H1 (cell line): ENCODE measurements around the gene NDC1. TPM values are rescaled to one million over a fixed set of nuclear protein-coding genes. Genes with fewer than 3 reads are reported as not detected.

Experiments
- CHD7 ChIP-seq: fragments of 300-600 bp; sonication (generic); IDR thresholded peaks from 2 replicates; pipeline ENCODE4 v1.7.1; 2012; ENCODE audit warnings: low read length, moderate library complexity, mild to moderate bottlenecking, inconsistent platforms; ENCODE audit not compliant: insufficient replicate concordance
- GTF2F1 ChIP-seq: IDR thresholded peaks from 2 replicates; pipeline ENCODE4 v1.6.1; 2012; ENCODE audit warnings: low read depth, low read length, improper control_type of control experiment, borderline replicate concordance
- HDAC2 ChIP-seq, 2 experiments: fragments of 300-600 bp in 1 of 2; sonication (generic) in 1 of 2; IDR thresholded peaks; 2 replicates each; pipeline ENCODE4 v1.6.1; 2011 to 2012; ENCODE audit warnings: low read depth in 2 of 2, low read length in 2 of 2, mild to moderate bottlenecking in 2 of 2, moderate library complexity in 2 of 2, borderline replicate concordance in 1 of 2, inconsistent platforms in 1 of 2
- MAFK ChIP-seq: IDR thresholded peaks from 2 replicates; pipeline ENCODE4 v1.6.1; 2012; ENCODE audit warnings: low read depth, mild to moderate bottlenecking, improper control_type of control experiment, low read length
- SIRT6 ChIP-seq: IDR thresholded peaks from one replicate; pipeline ENCODE4 v1.7.1; 2012; ENCODE audit warnings: low read length, inconsistent platforms
- TEAD4 ChIP-seq: IDR thresholded peaks from 2 replicates; pipeline ENCODE4 v1.6.1; 2012; ENCODE audit warnings: low read depth, low read length, inconsistent platforms, mixed read lengths
- polyA plus RNA-seq, 7 experiments: library from polyadenylated mRNA; depleted of rRNA in 3 of 7; stranded (reverse) in 5 of 7; unstranded in 2 of 7; fragments of >200 nt in 5 of 7; fragments of 200-250 nt in 2 of 7; gene quantifications; 1 replicate in 5 of 7; 2 replicates in 1 of 7; 4 replicates in 1 of 7; pipeline versions ENCODE4 v1.2.1 to v1.2.3, GENCODE V29; 2011 to 2013; ENCODE audit warnings: missing spikeins in 2 of 7, mixed read lengths in 2 of 7
- total RNA-seq: library from RNA; stranded (reverse); fragmentation: NEBNext Ultra II Directional; extraction: Animal tissue kit (Norgen Biotek cat#: 25700); gene quantifications from 2 replicates; pipeline ENCODE4 v1.2.1, GENCODE V29; 2021

Gene NDC1
- total and polyA plus RNA-seq, 2 of the 8 experiments (the other 6 are each of a cell fraction or from before 2014, with no cell fraction given): 62.9 to 66.1 TPM

GRCh38 chr1:53821380-53821779, 16.7 kb downstream of the NDC1 start (continued):
- TF ChIP-seq CHD7: no peak
- TF ChIP-seq SIRT6: no peak
- TF ChIP-seq MAFK: no peak
- no peak for TF ChIP-seq TEAD4
- TF ChIP-seq HDAC2 (IDR thresholded peaks at IDR 0.05; ENCODE audit: borderline replicate concordance in 1 of 2, low read depth in 2 of 2, low read length in 2 of 2): no peak
- TF ChIP-seq GTF2F1: no peak
- TF ChIP-seq, all 59 proteins: peak for 0
